ENCODE data around the gene FOXC1. TPM values are rescaled to one million over a fixed set of nuclear protein-coding genes. Genes with fewer than 3 reads are reported as not detected.

The FOXC1 gene
- polyA plus RNA-seq, 1 donor from 2014 or later = 0.09 TPM

DNA sequence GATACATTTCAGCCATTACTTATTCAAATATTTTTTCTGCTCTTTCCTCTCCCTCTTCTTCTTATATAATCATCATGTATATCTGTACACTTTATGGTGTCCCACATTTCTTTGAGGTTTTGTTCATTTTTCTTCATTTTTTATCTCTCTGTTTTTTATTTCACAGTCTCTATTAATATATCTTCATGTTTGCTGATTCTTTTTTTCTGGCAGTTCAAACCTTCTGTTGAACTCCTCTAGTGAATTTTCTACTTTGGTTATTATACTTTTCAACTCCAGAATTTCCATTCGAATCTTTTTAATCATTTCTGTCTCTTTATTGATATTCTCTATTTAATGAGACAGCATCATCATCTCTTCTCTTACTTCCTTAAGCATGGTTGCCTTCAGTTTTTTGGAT, 38.9 kb upstream of the FOXC1 start:
- Histone ChIP-seq H2AFZ (ENCODE audit: low read depth, low read length) (no peak overlapping the region), H3K4me2 (ENCODE audit: low read length) (no peak overlapping the region), H4K20me1 (ENCODE audit: insufficient read depth) (no peaks in the 10 kb centered on the region), H3K27me3 (ENCODE audit: insufficient read depth, low read depth, low read length) (no peaks in the 10 kb centered on the region), H3K27ac (ENCODE audit: low read length) (no peak overlapping the region), H3K4me3 (ENCODE audit: low read length) (no peak overlapping the region), H3K9ac (ENCODE audit: low read length) (no peak overlapping the region), H3K9me2 (ENCODE audit: insufficient read depth, low read length) (no peaks in the 10 kb centered on the region), H3K9me3 (ENCODE audit: low read length) (no peaks in the 10 kb centered on the region), H3K36me3 (ENCODE audit: insufficient read depth, low read length) (no peaks in the 10 kb centered on the region), H3F3A (ENCODE audit: insufficient read depth, low read length, poor library complexity, severe bottlenecking) (no peaks in the 10 kb centered on the region), H3K79me2 (replicated peaks; ENCODE audit: insufficient read depth, low read length) (no peaks in the 10 kb centered on the region)
- TF ChIP-seq, protein P1, sequence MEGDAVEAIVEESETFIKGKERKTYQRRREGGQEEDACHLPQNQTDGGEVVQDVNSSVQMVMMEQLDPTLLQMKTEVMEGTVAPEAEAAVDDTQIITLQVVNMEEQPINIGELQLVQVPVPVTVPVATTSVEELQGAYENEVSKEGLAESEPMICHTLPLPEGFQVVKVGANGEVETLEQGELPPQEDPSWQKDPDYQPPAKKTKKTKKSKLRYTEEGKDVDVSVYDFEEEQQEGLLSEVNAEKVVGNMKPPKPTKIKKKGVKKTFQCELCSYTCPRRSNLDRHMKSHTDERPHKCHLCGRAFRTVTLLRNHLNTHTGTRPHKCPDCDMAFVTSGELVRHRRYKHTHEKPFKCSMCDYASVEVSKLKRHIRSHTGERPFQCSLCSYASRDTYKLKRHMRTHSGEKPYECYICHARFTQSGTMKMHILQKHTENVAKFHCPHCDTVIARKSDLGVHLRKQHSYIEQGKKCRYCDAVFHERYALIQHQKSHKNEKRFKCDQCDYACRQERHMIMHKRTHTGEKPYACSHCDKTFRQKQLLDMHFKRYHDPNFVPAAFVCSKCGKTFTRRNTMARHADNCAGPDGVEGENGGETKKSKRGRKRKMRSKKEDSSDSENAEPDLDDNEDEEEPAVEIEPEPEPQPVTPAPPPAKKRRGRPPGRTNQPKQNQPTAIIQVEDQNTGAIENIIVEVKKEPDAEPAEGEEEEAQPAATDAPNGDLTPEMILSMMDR (IDR thresholded peaks at IDR 0.05; ENCODE audit: poor library complexity, severe bottlenecking) = no peak
- TF ChIP-seq SMC3 (conservative IDR thresholded peaks at IDR 0.05; ENCODE audit: poor library complexity) (no peak), EZH2 (IDR thresholded peaks at IDR 0.05; ENCODE audit: borderline replicate concordance, insufficient read depth, low read length, poor library complexity, severe bottlenecking) (no peak), MXI1 (conservative IDR thresholded peaks at IDR 0.05; ENCODE audit: poor library complexity, severe bottlenecking) (no peak), RAD21 (conservative IDR thresholded peaks at IDR 0.05) (no peak), EP300 (conservative IDR thresholded peaks at IDR 0.05; ENCODE audit: poor library complexity, severe bottlenecking) (no peak), POLR2AphosphoS5 (IDR thresholded peaks at IDR 0.05) (no peak)
- TF ChIP-seq, protein P2, sequence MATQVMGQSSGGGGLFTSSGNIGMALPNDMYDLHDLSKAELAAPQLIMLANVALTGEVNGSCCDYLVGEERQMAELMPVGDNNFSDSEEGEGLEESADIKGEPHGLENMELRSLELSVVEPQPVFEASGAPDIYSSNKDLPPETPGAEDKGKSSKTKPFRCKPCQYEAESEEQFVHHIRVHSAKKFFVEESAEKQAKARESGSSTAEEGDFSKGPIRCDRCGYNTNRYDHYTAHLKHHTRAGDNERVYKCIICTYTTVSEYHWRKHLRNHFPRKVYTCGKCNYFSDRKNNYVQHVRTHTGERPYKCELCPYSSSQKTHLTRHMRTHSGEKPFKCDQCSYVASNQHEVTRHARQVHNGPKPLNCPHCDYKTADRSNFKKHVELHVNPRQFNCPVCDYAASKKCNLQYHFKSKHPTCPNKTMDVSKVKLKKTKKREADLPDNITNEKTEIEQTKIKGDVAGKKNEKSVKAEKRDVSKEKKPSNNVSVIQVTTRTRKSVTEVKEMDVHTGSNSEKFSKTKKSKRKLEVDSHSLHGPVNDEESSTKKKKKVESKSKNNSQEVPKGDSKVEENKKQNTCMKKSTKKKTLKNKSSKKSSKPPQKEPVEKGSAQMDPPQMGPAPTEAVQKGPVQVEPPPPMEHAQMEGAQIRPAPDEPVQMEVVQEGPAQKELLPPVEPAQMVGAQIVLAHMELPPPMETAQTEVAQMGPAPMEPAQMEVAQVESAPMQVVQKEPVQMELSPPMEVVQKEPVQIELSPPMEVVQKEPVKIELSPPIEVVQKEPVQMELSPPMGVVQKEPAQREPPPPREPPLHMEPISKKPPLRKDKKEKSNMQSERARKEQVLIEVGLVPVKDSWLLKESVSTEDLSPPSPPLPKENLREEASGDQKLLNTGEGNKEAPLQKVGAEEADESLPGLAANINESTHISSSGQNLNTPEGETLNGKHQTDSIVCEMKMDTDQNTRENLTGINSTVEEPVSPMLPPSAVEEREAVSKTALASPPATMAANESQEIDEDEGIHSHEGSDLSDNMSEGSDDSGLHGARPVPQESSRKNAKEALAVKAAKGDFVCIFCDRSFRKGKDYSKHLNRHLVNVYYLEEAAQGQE (IDR thresholded peaks at IDR 0.05; ENCODE audit: borderline replicate concordance) = no peak

DNA sequence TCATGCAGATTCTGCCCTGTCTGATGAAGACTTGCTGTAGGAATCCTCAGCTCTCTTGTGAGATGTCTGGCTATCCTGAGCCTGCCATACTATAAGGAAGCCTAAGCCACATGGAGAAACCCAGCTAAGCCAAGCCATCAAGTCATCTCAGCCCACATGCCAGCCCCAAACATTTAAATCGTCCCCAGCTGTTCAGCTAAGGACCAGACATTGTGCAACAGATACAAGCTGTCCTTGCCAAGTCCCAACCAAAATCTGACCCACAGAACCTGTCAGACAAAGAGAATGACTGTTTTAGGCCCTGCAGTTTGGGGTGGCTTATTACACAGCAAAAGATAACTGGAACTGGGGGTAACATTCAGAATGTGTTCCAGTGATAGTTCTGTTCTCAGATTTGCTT, 36.8 kb upstream of the FOXC1 start:
- TF ChIP-seq EP300 (conservative IDR thresholded peaks at IDR 0.05; ENCODE audit: poor library complexity, severe bottlenecking) (no peak), RAD21 (conservative IDR thresholded peaks at IDR 0.05) (no peak), SMC3 (conservative IDR thresholded peaks at IDR 0.05; ENCODE audit: poor library complexity) (no peak), POLR2AphosphoS5 (IDR thresholded peaks at IDR 0.05) (no peak), TAF1 (IDR thresholded peaks at IDR 0.05; ENCODE audit: low read depth) (no peak), EZH2 (IDR thresholded peaks at IDR 0.05; ENCODE audit: borderline replicate concordance, insufficient read depth, low read length, poor library complexity, severe bottlenecking) (no peak), MXI1 (conservative IDR thresholded peaks at IDR 0.05; ENCODE audit: poor library complexity, severe bottlenecking) (no peak)
- TF ChIP-seq, protein P2 (IDR thresholded peaks at IDR 0.05; ENCODE audit: borderline replicate concordance) = no peak
- TF ChIP-seq, protein P1 (IDR thresholded peaks at IDR 0.05; ENCODE audit: poor library complexity, severe bottlenecking) = no peak
- no peaks in the 10 kb centered on the region for H3K79me2 ChIP-seq (replicated peaks; ENCODE audit: insufficient read depth, low read length)
- no peaks in the 10 kb centered on the region for H3K9me3 ChIP-seq (ENCODE audit: low read length)
- no peaks in the 10 kb centered on the region for H3K9me2 ChIP-seq (ENCODE audit: insufficient read depth, low read length)
- H3K4me3 ChIP-seq (ENCODE audit: low read length) = no peak overlapping the region
- H3K36me3 ChIP-seq (ENCODE audit: insufficient read depth, low read length) = no peaks in the 10 kb centered on the region
- H3K27ac ChIP-seq (ENCODE audit: low read length) = no peak overlapping the region
- H3K4me2 ChIP-seq (ENCODE audit: low read length) = no peak overlapping the region
- H3F3A ChIP-seq (ENCODE audit: insufficient read depth, low read length, poor library complexity, severe bottlenecking) = no peaks in the 10 kb centered on the region
- no peaks in the 10 kb centered on the region for H3K27me3 ChIP-seq (ENCODE audit: insufficient read depth, low read depth, low read length)
- no peaks in the 10 kb centered on the region for H4K20me1 ChIP-seq (ENCODE audit: insufficient read depth)
- H3K9ac ChIP-seq (ENCODE audit: low read length) = no peak overlapping the region
- H2AFZ ChIP-seq (ENCODE audit: low read depth, low read length) = no peak overlapping the region

All from neural cell (in vitro differentiated cells).